HK-2 (cell line): ENCODE results near the gene ATP5IF1.

Experiments
- DNase-seq: peaks from one replicate; pipeline ENCODE4 v3.0.0-alpha.2; 2018; ENCODE audit not compliant: unreplicated experiment

ATP5IF1 gene

DNA sequence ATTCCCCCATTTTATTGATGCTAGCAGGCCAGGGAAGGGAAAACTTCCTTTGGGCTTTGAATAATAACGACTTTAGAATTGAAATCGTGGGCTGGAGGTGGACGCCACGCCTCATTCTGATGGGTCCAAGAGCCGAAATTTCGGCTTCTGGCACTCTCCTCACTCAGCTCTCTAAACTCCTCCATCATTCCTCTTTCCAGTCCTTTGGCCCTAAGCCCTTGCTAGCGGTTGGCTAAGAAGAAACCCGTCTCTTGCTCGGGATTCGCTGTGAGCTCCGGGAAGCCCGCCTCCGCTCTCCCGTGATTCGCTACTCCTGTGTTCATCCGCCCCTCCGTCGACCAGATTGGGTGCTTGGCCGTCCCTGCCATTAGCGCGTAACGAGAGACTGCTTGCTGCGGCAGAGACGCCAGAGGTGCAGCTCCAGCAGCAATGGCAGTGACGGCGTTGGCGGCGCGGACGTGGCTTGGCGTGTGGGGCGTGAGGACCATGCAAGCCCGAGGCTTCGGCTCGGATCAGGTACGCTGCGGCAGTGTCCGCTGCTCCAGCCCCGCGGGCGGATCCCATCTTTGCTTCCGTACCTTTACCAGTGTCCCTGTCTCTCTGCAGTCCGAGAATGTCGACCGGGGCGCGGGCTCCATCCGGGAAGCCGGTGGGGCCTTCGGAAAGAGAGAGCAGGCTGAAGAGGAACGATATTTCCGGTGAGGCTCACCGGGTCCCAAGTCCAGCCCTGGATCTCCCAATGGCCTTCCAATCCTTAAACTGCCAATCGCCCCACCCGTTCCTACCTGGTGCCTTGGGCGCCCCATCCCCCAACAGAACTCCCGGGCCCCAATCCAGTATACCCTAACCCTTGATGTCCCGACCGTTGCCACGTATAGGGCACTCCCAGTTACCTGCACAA, at the start of gene ATP5IF1:
ATP5IF1 (plus strand) TSS at position 370 of the 901 bp plus-strand sequence; CDS start at position 430, 60 bp downstream.
- peak; percentile 98 for DNase-seq

DNA sequence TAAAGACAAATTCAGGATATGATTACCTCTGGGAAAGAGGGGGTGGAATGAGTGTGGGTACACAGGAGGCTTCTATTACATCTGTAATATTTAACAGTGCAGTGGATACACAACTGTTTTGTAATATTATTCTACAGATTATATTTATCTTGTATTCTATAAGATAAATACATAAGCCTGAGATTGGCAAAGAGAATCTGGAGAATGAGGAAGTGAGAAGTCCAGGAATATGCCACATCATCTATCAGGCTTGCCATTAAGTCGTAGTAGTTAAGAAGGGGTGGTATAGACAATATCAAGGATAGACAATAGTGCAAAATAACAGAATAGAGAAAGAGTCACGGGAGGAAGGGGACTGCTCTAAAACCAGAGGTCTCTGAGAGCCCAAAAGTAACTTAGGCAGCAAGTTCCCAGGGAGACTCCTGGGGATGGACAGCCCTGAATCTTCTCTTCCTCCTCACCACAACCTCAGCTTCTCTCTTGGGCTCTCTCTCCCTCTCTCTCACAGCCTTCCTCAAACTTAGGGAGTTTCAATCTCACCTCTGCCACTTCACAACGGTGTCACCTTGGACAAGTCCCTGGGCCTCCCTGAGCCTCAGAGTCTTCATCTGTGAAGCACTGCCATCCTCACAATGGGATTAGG, 45.5 kb upstream of the ATP5IF1 start:
- no peak for DNase-seq

GRCh38 chr1:28190996-28191645, 44.8 kb upstream of the ATP5IF1 start:
- no peak for DNase-seq

DNA sequence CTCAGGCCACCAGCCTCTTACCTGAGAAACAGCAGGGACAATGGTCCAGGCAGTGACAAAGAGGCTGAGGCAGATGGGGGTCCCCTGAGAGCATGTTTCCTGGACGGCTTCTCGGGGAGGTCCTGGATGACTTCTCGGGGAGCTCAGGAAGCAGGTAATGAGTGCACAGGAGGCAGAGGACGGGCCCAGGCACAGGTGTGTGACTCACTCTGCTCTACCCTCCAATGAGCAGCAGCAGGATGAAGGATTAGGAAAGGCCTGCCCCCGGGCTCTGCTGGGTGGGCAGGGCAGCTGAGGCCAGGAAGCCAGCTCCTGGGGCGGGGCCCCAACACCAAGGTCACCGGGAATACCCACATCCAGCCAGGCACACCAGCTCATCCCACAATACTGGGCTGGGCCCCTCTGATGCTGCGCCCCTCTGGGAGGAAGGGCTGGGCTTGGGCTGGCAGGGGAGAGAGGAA, 42.2 kb upstream of the ATP5IF1 start:
- peak; percentile 55 for DNase-seq

- DNase-seq: no peak
Measured at GRCh38 chr1:28194326-28195035, 41.4 kb upstream of the ATP5IF1 start.

DNA sequence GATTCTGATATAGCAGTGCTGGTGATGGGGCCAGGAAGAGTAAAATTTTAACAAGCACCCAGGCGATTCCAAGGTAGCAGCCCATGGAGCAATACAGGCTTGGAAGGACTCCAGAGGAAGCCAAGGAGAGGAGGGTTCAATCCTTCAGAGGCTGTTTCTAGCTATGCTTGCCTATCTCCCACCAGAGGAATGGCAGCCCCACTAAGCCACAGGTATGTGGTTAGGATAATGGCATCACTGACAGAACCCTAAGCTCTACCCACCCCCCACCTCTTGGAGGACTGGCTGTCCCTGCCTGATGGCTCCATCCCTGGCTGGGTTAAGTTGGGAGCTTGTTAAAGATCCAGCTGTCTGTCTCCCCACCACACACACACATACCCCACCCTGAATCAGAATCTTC, 40.1 kb upstream of the ATP5IF1 start:
- DNase-seq: no peak

GRCh38 chr1:28196330-28196729, 39.6 kb upstream of the ATP5IF1 start:
- no peak for DNase-seq

DNA sequence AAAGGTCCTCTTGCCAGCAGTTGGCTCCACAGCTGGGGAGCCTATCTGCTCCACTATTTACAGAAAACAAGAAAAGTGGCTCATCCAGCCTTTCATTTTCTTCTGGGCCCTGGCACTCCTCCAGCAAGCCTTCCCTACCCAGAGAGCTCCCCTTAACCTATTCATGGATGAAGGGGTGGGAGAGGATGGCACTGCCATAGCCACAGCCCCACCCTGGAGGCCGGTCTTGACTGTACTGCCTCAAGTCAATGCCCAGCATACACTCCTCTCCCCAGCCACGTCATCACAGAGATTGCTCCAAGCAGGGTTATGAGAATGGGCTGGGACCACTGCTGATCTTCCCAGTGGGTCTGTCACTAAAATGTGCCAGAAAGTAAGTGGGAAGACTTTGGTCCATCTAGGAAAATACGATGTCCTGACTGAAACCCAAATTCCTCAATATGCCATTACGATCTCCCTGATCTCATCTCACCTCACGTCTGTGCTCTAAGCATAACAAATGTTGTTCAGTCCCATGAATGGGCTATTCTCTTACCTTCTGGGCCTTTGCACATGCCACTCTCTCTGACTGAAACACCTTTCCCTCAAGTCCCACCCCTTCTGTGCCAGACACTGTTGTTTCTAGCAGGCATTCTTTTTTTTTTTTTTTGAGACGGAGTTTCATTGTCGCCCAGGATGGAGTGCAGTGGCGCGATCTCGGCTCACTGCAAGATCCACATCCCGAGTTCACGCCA, 38.1 kb upstream of the ATP5IF1 start:
- DNase-seq: no peak

DNA sequence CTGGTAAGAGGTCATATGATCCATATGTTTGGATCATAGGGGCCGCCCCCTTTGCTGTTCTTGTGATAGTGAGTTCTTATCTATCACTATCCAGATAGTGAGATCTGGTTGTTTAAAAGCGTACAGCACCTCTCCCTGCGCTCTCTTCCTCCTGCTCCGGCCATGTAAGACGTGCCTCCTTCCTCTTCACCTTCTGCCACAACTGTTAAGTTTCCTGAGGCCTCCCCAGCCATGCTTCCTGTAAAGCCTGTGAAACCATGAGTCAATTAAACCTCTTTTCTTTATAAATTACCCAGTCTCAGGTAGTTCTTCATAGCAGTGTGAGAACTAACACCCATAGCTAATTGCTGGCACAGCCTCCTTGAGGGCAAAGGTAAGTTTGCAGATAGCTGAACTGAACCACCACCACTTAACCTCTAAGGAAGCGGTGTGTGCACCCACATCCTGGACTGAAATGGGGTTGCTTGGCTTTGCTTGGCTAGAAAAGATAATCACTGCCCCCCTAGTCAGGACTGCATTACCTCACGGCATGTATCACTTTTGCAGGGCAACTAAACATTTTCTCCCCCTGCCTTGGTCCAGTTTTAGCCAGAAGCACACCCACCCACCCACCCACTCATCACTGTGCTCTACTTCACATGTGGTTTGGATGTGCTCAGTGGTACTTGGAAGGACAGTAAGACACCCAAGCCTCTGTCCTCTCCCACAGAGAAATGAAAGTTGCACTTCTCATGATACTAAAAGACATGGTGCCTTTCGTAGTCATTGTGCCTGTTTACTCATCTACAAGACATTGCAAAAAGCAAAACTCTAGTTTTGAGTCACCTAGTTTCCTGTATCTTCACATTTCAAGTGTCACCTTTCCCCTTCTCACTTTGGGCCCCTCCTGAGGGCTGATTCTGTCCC, 36.3 kb upstream of the ATP5IF1 start:
- no peak for DNase-seq

- no peak for DNase-seq
Measured at GRCh38 chr1:28200234-28200873, 35.6 kb upstream of the ATP5IF1 start.

GRCh38 chr1:28205243-28205642, 30.7 kb upstream of the ATP5IF1 start:
- DNase-seq: no peak

DNA sequence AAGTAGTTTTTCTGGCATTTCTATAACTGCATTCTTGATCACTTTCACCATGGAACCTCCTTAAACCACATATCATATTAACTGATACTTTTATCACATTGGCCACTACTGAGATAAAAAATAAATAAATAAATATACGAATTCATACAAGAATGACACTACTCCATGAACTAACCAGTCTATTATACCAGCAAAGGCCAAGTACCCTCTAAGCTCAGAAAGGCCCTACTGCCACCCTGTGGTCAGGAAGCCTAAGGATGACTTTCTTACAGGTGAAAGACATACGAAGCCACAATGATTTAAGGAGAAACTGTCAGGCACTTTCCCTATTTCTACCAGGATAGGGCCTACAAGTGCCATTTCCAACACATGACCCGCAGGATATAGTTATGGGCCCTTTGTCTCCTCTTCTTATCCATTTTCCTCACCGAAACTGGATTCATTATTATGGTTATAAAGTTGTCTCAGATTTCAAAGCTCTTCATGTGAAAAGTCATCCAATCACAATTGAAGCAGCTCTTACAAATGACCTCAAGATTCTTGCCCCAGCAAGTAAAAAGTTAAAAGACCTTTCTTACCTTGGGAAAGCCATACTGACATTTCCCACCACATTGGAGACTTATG, 27.0 kb upstream of the ATP5IF1 start:
- DNase-seq: no peak

GRCh38 chr1:28209700-28210099, 26.2 kb upstream of the ATP5IF1 start:
- no peak for DNase-seq

- DNase-seq: no peak
Measured at GRCh38 chr1:28213315-28213714, 22.6 kb upstream of the ATP5IF1 start.

GRCh38 chr1:28229089-28229488, 6.8 kb upstream of the ATP5IF1 start:
- no peak for DNase-seq

GRCh38 chr1:28229996-28230395, 5.9 kb upstream of the ATP5IF1 start:
- no peak for DNase-seq

DNA sequence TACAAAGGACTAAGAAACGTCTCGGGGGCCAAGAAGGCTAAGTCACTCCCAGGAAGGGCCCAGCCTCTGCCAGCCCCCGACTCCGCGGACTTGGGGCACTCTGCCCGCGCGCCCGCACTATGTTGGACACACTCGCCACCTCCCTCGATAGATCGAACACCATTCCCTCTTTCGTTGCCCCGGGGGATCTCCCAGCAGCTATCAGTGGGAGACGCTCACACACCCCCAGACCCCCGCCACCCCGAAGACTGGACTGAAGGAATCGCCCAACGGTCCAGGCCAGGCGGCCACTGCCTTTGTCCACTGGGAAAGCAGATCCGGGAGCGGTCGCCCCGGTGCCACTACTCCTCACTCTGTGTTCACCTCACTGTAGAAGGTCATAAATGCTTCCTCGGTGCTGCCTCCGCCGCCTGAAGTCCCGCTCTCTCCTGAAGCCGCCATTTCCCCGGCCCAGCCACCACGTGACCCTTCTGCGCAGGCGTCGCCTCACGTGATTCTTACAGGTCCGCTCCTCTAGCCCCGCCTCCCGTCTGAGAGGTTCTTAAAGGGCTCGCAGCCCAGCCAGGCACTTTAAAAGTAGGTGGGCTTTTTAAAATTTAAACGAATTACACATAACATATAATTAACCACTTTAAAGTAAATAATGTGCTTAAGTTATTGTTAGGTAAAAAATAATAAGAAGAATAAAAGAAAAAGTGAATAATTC, 3.2 kb upstream of the ATP5IF1 start, which contains the start of gene DNAJC8:
DNAJC8 (minus strand) TSS at position 472 of the 706 bp plus-strand sequence; CDS start at position 441, 31 bp downstream.
- DNase-seq: peak; percentile 86

DNA sequence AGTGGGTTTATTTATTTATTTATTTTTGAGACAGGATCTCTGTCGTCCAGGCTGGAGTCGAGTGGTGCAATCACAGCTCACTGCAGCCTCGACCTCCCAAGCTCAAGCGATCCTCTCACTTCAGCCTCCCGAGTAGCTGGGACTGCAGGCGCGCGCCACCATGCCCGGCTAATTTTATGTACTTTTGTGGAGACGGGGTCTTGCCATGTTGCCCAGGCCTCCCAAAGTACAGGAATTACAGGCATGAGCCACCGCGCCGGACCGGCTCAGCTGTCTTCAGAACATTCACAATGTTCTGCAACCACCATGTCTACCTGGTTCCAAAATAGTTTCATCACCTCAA, 2.7 kb upstream of the ATP5IF1 start:
- DNase-seq: no peak
